GM18498 (cell line): ENCODE data around the gene GRHL3.

Source experiments
- ATAC-seq: cut with Tn5 transposase; IDR thresholded peaks from one replicate; pipeline ENCODE4 v1.9.1; 2021; ENCODE audit warnings: mild to moderate bottlenecking, moderate library complexity; ENCODE audit not compliant: unreplicated experiment

Gene GRHL3

DNA sequence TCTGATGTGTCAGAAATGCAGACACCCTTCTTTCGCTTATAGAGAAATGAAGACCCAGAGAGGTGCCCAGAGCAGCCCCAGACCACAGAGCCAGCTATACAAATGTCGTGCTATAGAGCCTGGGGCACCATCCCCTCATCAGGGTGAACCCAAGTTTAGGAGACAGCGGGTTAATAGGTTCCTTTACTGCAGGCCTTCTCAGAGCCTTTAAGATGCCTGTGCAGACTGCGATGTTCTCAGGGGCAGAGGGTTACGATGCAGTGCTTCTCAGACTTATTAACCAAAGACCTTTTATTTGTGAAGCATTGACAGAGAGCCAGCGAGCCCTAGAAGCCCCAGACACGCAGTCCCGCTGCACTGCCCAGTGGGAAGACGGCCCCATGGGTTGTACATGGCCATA, 47.5 kb downstream of the GRHL3 start:
- ATAC-seq = no peak

DNA sequence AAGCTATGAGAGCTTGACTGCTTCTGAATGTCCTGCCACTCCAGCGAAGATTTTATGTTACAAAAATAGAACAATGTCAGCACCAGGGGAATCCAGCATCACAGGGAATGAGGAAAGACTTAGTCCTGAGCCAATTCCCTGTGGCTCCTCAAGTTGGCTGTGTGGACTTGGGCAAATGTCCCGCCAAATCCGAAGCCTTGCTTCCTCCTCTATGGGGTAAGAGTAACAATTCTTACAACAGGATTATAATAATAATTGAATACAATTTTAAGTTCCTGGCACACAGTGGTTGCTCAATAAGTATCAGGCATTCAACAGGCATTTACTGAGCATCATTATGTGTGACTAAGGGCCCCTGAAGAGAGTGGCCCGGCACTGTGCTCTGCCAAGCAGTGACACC, 50.0 kb downstream of the GRHL3 start:
- no peak for ATAC-seq

DNA sequence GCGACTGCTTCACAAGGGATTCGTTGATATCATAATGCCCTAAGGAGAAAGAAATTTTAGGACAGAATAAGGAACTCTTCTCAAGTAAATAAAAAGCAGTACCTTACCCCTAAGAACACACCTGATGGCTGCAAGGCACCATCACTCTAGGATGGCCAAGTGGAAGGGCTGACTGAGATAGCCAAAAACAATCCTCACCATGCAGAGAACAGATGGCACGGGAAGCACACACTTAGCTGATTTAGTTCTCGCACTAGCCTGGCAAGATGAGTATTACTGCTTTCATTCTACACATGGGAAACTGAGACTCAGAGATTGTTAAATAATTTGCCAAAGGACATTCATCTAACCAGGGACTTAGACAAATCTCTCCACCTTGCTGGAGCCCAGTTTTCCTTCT, 50.6 kb downstream of the GRHL3 start:
- ATAC-seq = no peak

DNA sequence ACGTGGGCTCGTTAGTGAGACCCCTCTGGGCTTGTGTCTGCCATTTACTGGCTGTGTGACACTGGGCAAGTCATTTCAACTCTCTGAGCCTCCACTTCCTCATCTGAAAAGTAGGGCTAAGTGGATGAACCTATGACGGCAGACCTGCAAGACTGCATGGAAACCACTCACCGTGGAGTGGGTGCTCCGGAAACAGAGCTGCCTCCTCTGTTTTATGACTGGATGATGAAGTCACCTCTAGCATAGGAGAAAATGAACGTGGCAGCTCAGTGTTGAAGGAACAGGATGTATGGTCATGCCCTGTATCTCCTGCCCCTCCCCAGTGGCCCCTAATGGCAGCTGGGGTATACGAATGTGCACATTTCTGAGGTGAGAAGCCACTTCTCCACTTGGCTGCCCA, 53.9 kb downstream of the GRHL3 start:
- ATAC-seq = no peak

DNA sequence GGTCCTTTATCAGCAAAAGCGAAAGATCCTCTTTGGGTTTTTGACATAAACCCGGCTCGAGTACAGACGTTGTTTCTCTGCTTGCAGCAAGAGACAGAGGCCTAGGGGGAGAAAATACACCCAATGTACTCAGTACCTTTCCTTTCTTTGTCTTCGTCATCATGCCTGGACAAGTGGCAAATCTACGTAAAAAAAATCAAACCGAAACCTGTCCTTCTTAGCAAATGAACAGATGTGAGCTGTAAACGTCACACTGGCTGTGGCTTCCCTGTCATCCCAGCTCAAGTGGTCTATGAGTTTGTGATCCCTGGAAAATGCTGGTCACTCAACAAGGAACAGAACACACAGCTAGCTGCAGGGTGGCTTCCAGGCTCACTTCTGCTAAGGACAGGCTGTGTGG, 54.6 kb downstream of the GRHL3 start:
- no peak for ATAC-seq

- ATAC-seq = no peak
Measured at GRCh38 chr1:24374891-24375786, 56.0 kb downstream of the GRHL3 start.

GRCh38 chr1:24379733-24380315, 60.7 kb downstream of the GRHL3 start:
- no peak for ATAC-seq

DNA sequence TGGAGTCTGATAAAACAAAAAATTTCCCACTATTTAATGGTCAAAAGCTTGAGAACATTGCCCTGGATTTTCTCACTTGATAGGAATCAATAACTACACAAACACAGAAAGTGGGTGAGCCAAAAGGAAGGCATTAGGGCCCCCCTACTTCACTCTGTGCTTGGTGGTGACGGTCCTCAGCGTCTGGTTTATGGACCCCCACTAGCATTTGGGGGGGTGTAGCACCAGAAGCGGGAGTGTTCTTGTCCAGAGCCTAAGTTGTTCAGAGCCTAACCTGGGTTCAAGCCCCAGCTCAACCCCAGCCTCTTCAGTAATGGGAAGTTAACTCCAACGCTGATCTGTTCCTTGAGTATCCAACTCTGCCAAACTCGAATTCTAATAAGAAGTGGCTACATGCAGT, 61.4 kb downstream of the GRHL3 start:
- ATAC-seq = no peak

DNA sequence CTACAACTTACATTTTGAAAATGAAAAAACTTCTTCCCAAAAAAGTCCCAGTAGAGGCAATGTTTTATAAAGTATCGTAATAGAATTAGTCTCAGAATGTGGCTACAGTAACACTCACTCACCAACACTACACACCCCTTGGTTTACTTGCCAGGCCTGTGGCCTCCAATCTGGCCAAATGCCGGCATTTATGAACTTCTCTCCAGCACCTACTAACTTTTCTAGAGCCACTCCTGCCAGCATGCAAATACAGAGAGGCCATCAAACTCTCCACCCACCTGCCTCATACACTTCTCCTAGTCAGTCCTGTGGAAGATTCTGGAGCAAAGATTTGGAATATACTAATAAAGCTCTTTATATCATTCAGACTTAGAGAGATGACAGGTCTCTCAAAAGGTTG, 62.1 kb downstream of the GRHL3 start:
- ATAC-seq = no peak

- ATAC-seq = no peak
Measured at GRCh38 chr1:24382165-24382577, 63.0 kb downstream of the GRHL3 start.

DNA sequence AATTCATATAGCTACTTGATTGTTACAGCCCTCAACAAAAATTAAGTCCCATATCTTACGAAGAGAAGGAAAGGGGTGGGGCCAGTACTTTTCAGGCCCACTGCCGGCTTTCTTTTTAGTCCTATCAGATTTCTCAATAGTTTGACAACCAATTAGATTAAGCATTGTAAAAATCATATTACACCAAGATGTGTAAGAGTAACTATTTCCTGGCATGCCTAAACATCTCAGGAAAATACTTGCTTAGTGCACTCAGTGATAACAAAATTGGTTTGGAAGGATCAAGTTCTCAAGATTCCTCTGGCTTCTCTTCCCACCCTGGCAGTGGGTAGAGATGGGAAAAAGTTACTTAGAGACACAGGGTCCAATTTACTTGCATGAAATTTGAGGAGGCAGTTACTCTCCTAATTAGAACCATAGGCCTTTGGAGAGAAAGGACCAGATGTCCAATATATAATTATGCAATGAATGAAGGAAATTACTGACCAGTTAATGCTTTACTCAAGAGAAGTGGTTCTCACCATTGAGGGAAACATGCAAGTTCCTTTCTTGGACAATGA, 64.3 kb downstream of the GRHL3 start:
- no peak for ATAC-seq

DNA sequence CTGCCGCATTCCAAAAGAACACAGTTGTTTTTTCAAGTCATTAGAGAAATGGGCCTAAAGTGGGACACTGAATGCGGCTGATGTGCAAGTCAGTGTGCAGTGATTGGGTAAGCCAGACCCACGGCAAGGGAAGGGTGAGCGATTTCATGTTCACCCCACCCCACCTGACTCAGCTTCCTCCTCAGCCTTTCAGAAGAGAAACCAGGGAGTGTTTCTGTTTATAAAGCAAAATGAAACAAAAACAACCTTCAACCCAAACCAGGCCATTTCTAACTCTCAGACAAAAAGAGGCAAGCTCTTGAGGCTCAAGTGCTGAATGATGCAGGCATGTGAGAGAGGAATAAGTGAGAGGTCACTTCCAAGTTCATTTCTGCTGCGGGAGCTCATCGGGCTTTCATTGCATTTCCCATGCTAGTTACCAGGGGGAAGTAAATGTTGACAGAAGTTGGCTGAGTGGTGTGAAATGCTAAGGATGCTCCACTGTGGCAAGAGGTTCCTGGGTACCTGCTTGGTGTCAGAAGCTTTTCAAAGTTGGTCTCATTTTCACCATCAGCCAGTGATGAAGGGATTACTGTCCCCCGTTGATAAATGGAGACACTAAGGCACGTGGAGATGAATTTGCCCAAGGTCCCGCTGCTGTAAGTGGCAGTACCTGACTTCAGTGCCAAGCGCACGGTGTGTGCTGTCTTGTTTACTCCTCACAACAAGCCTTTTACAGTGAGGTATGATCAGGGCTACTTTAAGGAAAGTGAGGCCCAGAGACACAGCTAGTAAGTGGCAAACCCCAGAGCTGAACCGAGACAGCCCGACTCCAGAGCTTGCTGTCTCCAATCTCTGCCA, 65.3 kb downstream of the GRHL3 start:
- peak; percentile 64 for ATAC-seq

GRCh38 chr1:24385160-24385940, 66.2 kb downstream of the GRHL3 start:
- no peak for ATAC-seq

GRCh38 chr1:24386241-24386640, 67.1 kb downstream of the GRHL3 start:
- no peak for ATAC-seq

GRCh38 chr1:24386931-24387330, 67.8 kb downstream of the GRHL3 start:
- ATAC-seq = no peak

- ATAC-seq = no peak
Measured at GRCh38 chr1:24387636-24388175, 68.5 kb downstream of the GRHL3 start.

- ATAC-seq = no peak
Measured at GRCh38 chr1:24388331-24388885, 69.3 kb downstream of the GRHL3 start.

- ATAC-seq = no peak
Measured at GRCh38 chr1:24389231-24389678, 70.1 kb downstream of the GRHL3 start.

- peak; percentile 59 for ATAC-seq
Measured at GRCh38 chr1:24390924-24391782, 72.0 kb downstream of the GRHL3 start.
